DND-41 (cell line): ENCODE data around the gene PIK3R2.

Experiments used
- ATAC-seq: fragments of 200-7000 bp; cut with Tn5 transposase; 3 replicates; pipeline ENCODE4 v1.9.1; 2021; ENCODE audit warnings: low read depth; ENCODE audit not compliant: insufficient read depth
- DNase-seq: peaks from one replicate; pipeline ENCODE4 v3.0.0-alpha.2; 2020
- H2AFZ ChIP-seq: 2 replicates; pipeline ENCODE4 v1.6.0; 2012; ENCODE audit warnings: low read depth, low read length
- H3K27ac ChIP-seq: 2 replicates; pipeline ENCODE4 v1.5.1; 2012; ENCODE audit warnings: low read length, inconsistent platforms
- H3K27me3 ChIP-seq: fragments of 200-600 bp; sonication (generic); 2 replicates; pipeline ENCODE4 v1.6.0; 2012; ENCODE audit warnings: low read length, mild to moderate bottlenecking, inconsistent platforms; ENCODE audit not compliant: insufficient read depth, poor library complexity
- H3K36me3 ChIP-seq: 2 replicates; pipeline ENCODE4 v1.5.1; 2012; ENCODE audit warnings: low read length, inconsistent platforms; ENCODE audit not compliant: insufficient read depth
- H3K4me1 ChIP-seq: 2 replicates; pipeline ENCODE4 v1.5.1; 2012; ENCODE audit warnings: mild to moderate bottlenecking, low read length; ENCODE audit not compliant: insufficient read depth
- H3K4me2 ChIP-seq: 2 replicates; pipeline ENCODE4 v1.6.0; 2012; ENCODE audit warnings: mild to moderate bottlenecking, moderate library complexity, low read length, inconsistent platforms; ENCODE audit not compliant: insufficient read depth
- H3K4me3 ChIP-seq, 2 experiments: fragments of 200-600 bp in 1 of 2; shearing (Covaris generic) in 1 of 2; 2 replicates each; pipeline ENCODE4 v1.5.1; 2012 to 2016; ENCODE audit warnings: inconsistent platforms in 2 of 2, low read length in 2 of 2, mild to moderate bottlenecking in 2 of 2, low read depth in 1 of 2, moderate library complexity in 1 of 2
- H3K79me2 ChIP-seq: 2 replicates; pipeline ENCODE4 v1.6.0; 2012; ENCODE audit warnings: low read length, inconsistent platforms; ENCODE audit not compliant: insufficient read depth
- H3K9ac ChIP-seq: 2 replicates; pipeline ENCODE4 v1.6.0; 2012; ENCODE audit warnings: low read depth, mild to moderate bottlenecking, inconsistent platforms, low read length, moderate library complexity
- H3K9me3 ChIP-seq: 2 replicates; pipeline ENCODE4 v1.5.1; 2012; ENCODE audit warnings: low read length, moderate library complexity, mild to moderate bottlenecking, inconsistent platforms; ENCODE audit not compliant: insufficient read depth, severe bottlenecking
- H4K20me1 ChIP-seq: 2 replicates; pipeline ENCODE4 v1.6.0; 2012; ENCODE audit warnings: low read length; ENCODE audit not compliant: insufficient read depth
- CTCF ChIP-seq: IDR thresholded peaks from 2 replicates; pipeline ENCODE4 v1.5.1; 2012; ENCODE audit warnings: borderline replicate concordance, low read length, moderate library complexity, mild to moderate bottlenecking; ENCODE audit not compliant: poor library complexity, severe bottlenecking; ENCODE audit errors: extremely low read depth
- EZH2 ChIP-seq: IDR thresholded peaks from 3 replicates; pipeline ENCODE4 v1.6.1; 2012; ENCODE audit warnings: borderline replicate concordance, low read depth, mild to moderate bottlenecking, moderate library complexity, low read length, inconsistent platforms; ENCODE audit not compliant: severe bottlenecking

PIK3R2 gene

GRCh38 chr19:18118420-18119012, 34.4 kb upstream of the PIK3R2 start:
- no peaks in the 10 kb centered on the region; the same call in 1 of the 2 replicates for H3K36me3 ChIP-seq
- H3K27ac ChIP-seq: peak overlapping the region; percentile 66
- DNase-seq: no peak
- ATAC-seq: no peak
- peaks cover 28% of the 10 kb centered on the region for H3K4me1 ChIP-seq
- peak overlapping the region; percentile 95 for H2AFZ ChIP-seq
- H4K20me1 ChIP-seq: peaks cover 3% of the 10 kb centered on the region; the same call in 1 of the 2 replicates
- peak overlapping the region; percentile 100 for H3K4me2 ChIP-seq
- H3K79me2 ChIP-seq: no peaks in the 10 kb centered on the region
- H3K4me3 ChIP-seq: peak overlapping the region; percentile 77 to 92
- peak overlapping the region; percentile 92 for H3K9ac ChIP-seq
- TF ChIP-seq CTCF: no peak
- no peak for TF ChIP-seq EZH2
- no peaks in the 10 kb centered on the region for H3K27me3 ChIP-seq
- H3K9me3 ChIP-seq: no peaks in the 10 kb centered on the region

- Histone ChIP-seq H3K4me1 (peaks cover 28% of the 10 kb centered on the region), H3K4me3 (peak overlapping the region in 1 of 2 experiments; percentile 92; a peak in 1 of 4 replicates), H3K27me3 (no peaks in the 10 kb centered on the region), H3K4me2 (peak overlapping the region; percentile 100), H3K27ac (no peak overlapping the region), H3K9ac (no peak overlapping the region; the same call in 1 of the 2 replicates), H4K20me1 (peaks cover 3% of the 10 kb centered on the region; the same call in 1 of the 2 replicates), H3K79me2 (no peaks in the 10 kb centered on the region), H3K36me3 (no peaks in the 10 kb centered on the region; the same call in 1 of the 2 replicates), H2AFZ (no peak overlapping the region), H3K9me3 (no peaks in the 10 kb centered on the region)
- peak; percentile 41 for DNase-seq
- no peak for ATAC-seq
- no peak for TF ChIP-seq EZH2
- TF ChIP-seq CTCF: no peak
These were observed 33.8 kb upstream of the PIK3R2 start for GRCh38 chr19:18119013-18119716.

- no peak for DNase-seq
- Histone ChIP-seq H3K4me1 (peaks cover 28% of the 10 kb centered on the region), H3K9me3 (no peaks in the 10 kb centered on the region), H3K36me3 (no peaks in the 10 kb centered on the region; the same call in 1 of the 2 replicates), H3K4me2 (peak overlapping the region; percentile 100), H3K27ac (no peak overlapping the region), H4K20me1 (peaks cover 3% of the 10 kb centered on the region; the same call in 1 of the 2 replicates), H3K27me3 (no peaks in the 10 kb centered on the region), H2AFZ (no peak overlapping the region), H3K4me3 (0 out of 4 replicates have a peak overlapping the region, but pooled peaks of 1 of the 2 experiments have one; percentile 8), H3K9ac (no peak overlapping the region), H3K79me2 (no peaks in the 10 kb centered on the region)
- ATAC-seq: no peak
- no peak for TF ChIP-seq CTCF
- TF ChIP-seq EZH2: no peak
These were observed 33.3 kb upstream of the PIK3R2 start for GRCh38 chr19:18119717-18120105.
